Stimulated activated CD8-positive, alpha-beta memory T cell treated with anti-CD3 and anti-CD28 coated beads, Interleukin-7, amount 100 ng/mL, for 4 hours (primary cell): Measurements from ENCODE around the gene RAPGEF3.

Experiments
- DNase-seq, 2 donors: peaks; one replicate each; pipeline ENCODE4 v3.0.0-alpha.2; 2020; ENCODE audit warnings: low read depth in 2 of 2

RAPGEF3 gene

GRCh38 chr12:47775100-47775911 lies 16.6 kb upstream of the RAPGEF3 start:
- DNase-seq, result no peak

GRCh38 chr12:47774663-47775062 lies 16.0 kb upstream of the RAPGEF3 start:
- no peak for DNase-seq

- DNase-seq, result no peak
Measured at GRCh38 chr12:47773858-47774580, 15.3 kb upstream of the RAPGEF3 start.

- peak; percentile 16 to 69 for DNase-seq
Measured at GRCh38 chr12:47773062-47773857, 14.6 kb upstream of the RAPGEF3 start, which contains the start of gene SLC48A1. Gene SLC48A1, plus strand, starts transcription at chr12:47773238. Its CDS starts 67 bp downstream, at chr12:47773305.

- no peak for DNase-seq
Measured at GRCh38 chr12:47772738-47773061, 14.0 kb upstream of the RAPGEF3 start.

GRCh38 chr12:47772094-47772660 lies 13.5 kb upstream of the RAPGEF3 start:
- no peak for DNase-seq

- DNase-seq, result no peak
Measured at GRCh38 chr12:47771304-47771703, 12.6 kb upstream of the RAPGEF3 start.

GRCh38 chr12:47770086-47770726 lies 11.5 kb upstream of the RAPGEF3 start:
- DNase-seq, result no peak

- DNase-seq, result no peak
Measured at GRCh38 chr12:47769234-47770085, 10.8 kb upstream of the RAPGEF3 start.

- no peak for DNase-seq
Measured at GRCh38 chr12:47768323-47768811, 9.7 kb upstream of the RAPGEF3 start.

- peak; percentile 47 to 55 for DNase-seq
Measured at GRCh38 chr12:47767216-47767724, 8.6 kb upstream of the RAPGEF3 start.

- no peak for DNase-seq
Measured at GRCh38 chr12:47766502-47767215, 8.0 kb upstream of the RAPGEF3 start.

- no peak for DNase-seq
Measured at GRCh38 chr12:47763481-47764346, 5.0 kb upstream of the RAPGEF3 start.

GRCh38 chr12:47762850-47763465 lies 4.3 kb upstream of the RAPGEF3 start:
- no peak for DNase-seq

GRCh38 chr12:47758584-47758833 lies 171 bp downstream of the RAPGEF3 start:
- DNase-seq, result no peak

- DNase-seq, result no peak
Measured at GRCh38 chr12:47757840-47758583, 668 bp downstream of the RAPGEF3 start.

- DNase-seq, result no peak
Measured at GRCh38 chr12:47757364-47757839, 1.3 kb downstream of the RAPGEF3 start.
